Loucy (cell line): ENCODE measurements around the gene DHDH.

ENCODE experiments used
- EZH2phosphoT487 ChIP-seq: fragments of 200-600 bp; IDR thresholded peaks from 2 replicates; pipeline ENCODE4 v1.6.1; 2018; ENCODE audit warnings: antibody characterized with exemption, mild to moderate bottlenecking, moderate library complexity, borderline replicate concordance
- TF ChIP-seq, protein P1 (sequence below): fragments of 200-600 bp; sonication (generic); conservative IDR thresholded peaks from 2 replicates; pipeline ENCODE4 v1.5.1; 2014; ENCODE audit warnings: mild to moderate bottlenecking, antibody characterized with exemption, low read length

DNA sequence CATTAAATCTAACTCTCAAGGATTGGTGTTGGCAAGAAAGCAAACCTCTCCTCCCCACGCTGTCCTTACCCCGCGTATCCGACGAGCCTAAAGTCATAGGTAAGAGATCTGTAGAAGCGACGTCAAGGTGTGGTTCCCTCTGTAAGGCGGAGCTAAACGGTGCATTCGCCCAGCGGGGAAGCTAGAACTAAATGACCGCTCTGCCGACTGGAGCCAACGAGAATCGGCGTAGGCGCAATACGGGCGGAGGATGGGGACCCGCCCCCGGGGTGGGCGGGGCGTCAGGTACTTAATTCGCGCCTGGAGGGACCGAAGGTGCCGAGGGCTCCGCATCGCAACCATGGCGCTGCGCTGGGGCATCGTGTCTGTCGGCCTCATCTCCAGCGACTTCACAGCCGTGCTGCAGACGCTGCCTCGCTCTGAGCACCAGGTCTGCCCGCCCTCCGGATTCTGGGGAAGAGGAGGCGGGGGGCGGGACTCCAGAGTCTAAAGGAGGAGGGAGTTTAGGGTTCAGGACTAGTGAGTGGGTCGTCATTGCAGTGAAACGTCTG is at the start of gene DHDH:
- TF ChIP-seq, protein P1, sequence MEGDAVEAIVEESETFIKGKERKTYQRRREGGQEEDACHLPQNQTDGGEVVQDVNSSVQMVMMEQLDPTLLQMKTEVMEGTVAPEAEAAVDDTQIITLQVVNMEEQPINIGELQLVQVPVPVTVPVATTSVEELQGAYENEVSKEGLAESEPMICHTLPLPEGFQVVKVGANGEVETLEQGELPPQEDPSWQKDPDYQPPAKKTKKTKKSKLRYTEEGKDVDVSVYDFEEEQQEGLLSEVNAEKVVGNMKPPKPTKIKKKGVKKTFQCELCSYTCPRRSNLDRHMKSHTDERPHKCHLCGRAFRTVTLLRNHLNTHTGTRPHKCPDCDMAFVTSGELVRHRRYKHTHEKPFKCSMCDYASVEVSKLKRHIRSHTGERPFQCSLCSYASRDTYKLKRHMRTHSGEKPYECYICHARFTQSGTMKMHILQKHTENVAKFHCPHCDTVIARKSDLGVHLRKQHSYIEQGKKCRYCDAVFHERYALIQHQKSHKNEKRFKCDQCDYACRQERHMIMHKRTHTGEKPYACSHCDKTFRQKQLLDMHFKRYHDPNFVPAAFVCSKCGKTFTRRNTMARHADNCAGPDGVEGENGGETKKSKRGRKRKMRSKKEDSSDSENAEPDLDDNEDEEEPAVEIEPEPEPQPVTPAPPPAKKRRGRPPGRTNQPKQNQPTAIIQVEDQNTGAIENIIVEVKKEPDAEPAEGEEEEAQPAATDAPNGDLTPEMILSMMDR = no peak
- TF ChIP-seq EZH2phosphoT487 = no peak
